Lung (tissue), 12 donors: ENCODE results near the gene MED12L. TPM values are rescaled to one million over a fixed set of nuclear protein-coding genes. Genes with fewer than 3 reads are reported as not detected.
A peak's percentile ranks its signal among the peaks of the same experiment; 100 is the strongest.

Experiments used
- ATAC-seq: fragments of 200-7000 bp; cut with Tn5 transposase; one replicate; pipeline ENCODE4 v1.9.1; 2020; ENCODE audit warnings: moderate number of reproducible peaks; ENCODE audit not compliant: insufficient read depth, low FRiP score
- DNase-seq, 3 donors: peaks; one replicate each; pipeline ENCODE4 v3.0.0-alpha.2; 2013 to 2017
- H3K27ac ChIP-seq, 2 donors: one replicate each; pipeline ENCODE4 v1.5.1; 2013; ENCODE audit warnings: mild to moderate bottlenecking in 2 of 2, moderate library complexity in 2 of 2, control low read depth in 1 of 2, inconsistent platforms in 1 of 2, low read depth in 1 of 2, low read length in 1 of 2
- H3K27me3 ChIP-seq, 3 donors: one replicate each; pipeline ENCODE4 v1.5.1; 2013; ENCODE audit warnings: low read length in 2 of 3; ENCODE audit not compliant: control insufficient read depth in 3 of 3, insufficient read depth in 3 of 3
- H3K36me3 ChIP-seq, 4 donors: one replicate each; pipeline ENCODE4 v1.5.1; 2013; ENCODE audit warnings: low read length in 4 of 4, mild to moderate bottlenecking in 1 of 4, moderate library complexity in 1 of 4; ENCODE audit not compliant: control insufficient read depth in 4 of 4, insufficient read depth in 4 of 4
- H3K4me1 ChIP-seq, 5 donors: one replicate each; pipeline ENCODE4 v1.5.1; 2013; ENCODE audit warnings: low read length in 5 of 5, mild to moderate bottlenecking in 2 of 5, moderate library complexity in 1 of 5; ENCODE audit not compliant: control insufficient read depth in 5 of 5, insufficient read depth in 5 of 5
- H3K4me3 ChIP-seq: one replicate; pipeline ENCODE4 v1.5.1; 2013; ENCODE audit warnings: mild to moderate bottlenecking, control low read depth, moderate library complexity
- H3K9ac ChIP-seq, 2 donors: one replicate each; pipeline ENCODE4 v1.5.1; 2013; ENCODE audit warnings: low read length in 2 of 2, control low read depth in 1 of 2; ENCODE audit not compliant: insufficient read depth in 1 of 2
- H3K9me3 ChIP-seq, 4 donors: one replicate each; pipeline ENCODE4 v1.5.1; 2013; ENCODE audit warnings: low read length in 3 of 4, mild to moderate bottlenecking in 1 of 4, moderate library complexity in 1 of 4; ENCODE audit not compliant: control insufficient read depth in 4 of 4, insufficient read depth in 3 of 4
- CTCF ChIP-seq: IDR thresholded peaks from 2 replicates; pipeline ENCODE4 v1.5.1; 2012; ENCODE audit warnings: mild to moderate bottlenecking; ENCODE audit errors: control extremely low read depth, extremely low read depth
- WGBS, 2 donors: extraction: QIAGEN DNeasy Blood & Tissue Kit; methylation state at CpG; one replicate each; pipeline ENCODE4 v1.1.7; 2013; 5-methylcytosine and 5-hydroxymethylcytosine counted together
- polyA plus RNA-seq, 2 donors: library from polyadenylated mRNA; stranded (reverse); fragments of 200-250 nt; gene quantifications; one replicate each; pipeline ENCODE4 v1.2.1, GENCODE V29; 2013
- total RNA-seq, 2 donors: library from RNA; depleted of rRNA in 1 of 2; stranded (reverse); fragments of >200 nt in 1 of 2; gene quantifications; one replicate each; pipeline ENCODE4 v1.2.1, GENCODE V29; 2014 to 2021
- donor health status: control.
- donor health status: control.
- donor health status: Bipolar disorder and iron deficiency.
- donor health status: healthy.
- donor health status: DM: yes; HTN: yes; CAD: no.

The MED12L gene
- total and polyA plus RNA-seq, 4 donors = 0.02 to 0.82 (median 0.30) TPM

- H3K27ac ChIP-seq = no peak overlapping the region
- DNase-seq (peak; percentile 33 to 72 (median 48)), ATAC-seq (no peak)
- H3K4me3 ChIP-seq = no peak overlapping the region
- no peaks in the 10 kb centered on the region for H3K9me3 ChIP-seq
- peaks cover 0 to 36% (median 0%) of the 10 kb centered on the region in 5 donors for H3K4me1 ChIP-seq
- no peaks in the 10 kb centered on the region for H3K36me3 ChIP-seq
- 76 to 88% methylated on average over 8 of the region's 8 CpGs for WGBS, 2 donors
- TF ChIP-seq CTCF = no peak
- H3K9ac ChIP-seq = no peak overlapping the region
- H3K27me3 ChIP-seq = no peaks in the 10 kb centered on the region
Measured at GRCh38 chr3:151262871-151263525, 177.5 kb downstream of the MED12L start.

GRCh38 chr3:151264605-151265004 lies 179.1 kb downstream of the MED12L start:
- no peak for TF ChIP-seq CTCF
- Histone ChIP-seq H3K27ac (peak overlapping the region in 1 of 2 donors; percentile 34), H3K4me1 (peaks cover 0 to 36% (median 0%) of the 10 kb centered on the region in 5 donors), H3K9me3 (no peaks in the 10 kb centered on the region), H3K27me3 (no peaks in the 10 kb centered on the region), H3K4me3 (no peak overlapping the region), H3K36me3 (no peaks in the 10 kb centered on the region), H3K9ac (no peak overlapping the region)
- no peak for ATAC-seq
- peak; percentile 50 to 65 (median 53) for DNase-seq
- 93% methylated on average over 1 of the region's 1 CpG for WGBS, 2 donors

GRCh38 chr3:151265166-151265565 lies 179.7 kb downstream of the MED12L start:
- 63 to 78% methylated on average over 5 of the region's 5 CpGs for WGBS, 2 donors
- H3K4me1 ChIP-seq = peaks cover 0 to 36% (median 0%) of the 10 kb centered on the region in 5 donors
- no peak overlapping the region for H3K4me3 ChIP-seq
- H3K27ac ChIP-seq = no peak overlapping the region
- no peaks in the 10 kb centered on the region for H3K9me3 ChIP-seq
- H3K9ac ChIP-seq = no peak overlapping the region
- DNase-seq (no peak), ATAC-seq (no peak)
- no peak for TF ChIP-seq CTCF
- H3K36me3 ChIP-seq = no peaks in the 10 kb centered on the region
- H3K27me3 ChIP-seq = no peaks in the 10 kb centered on the region
